OCI-LY7 (cell line): ENCODE results near the gene SIGLEC7. TPM values are rescaled to one million over a fixed set of nuclear protein-coding genes. Genes with fewer than 3 reads are reported as not detected.
A peak's percentile ranks its signal among the peaks of the same experiment; 100 is the strongest.

Experiments
- BruUV-seq: library from RNA; stranded (reverse); fragments of 400-500 nt; replicated peaks from 2 replicates; lab custom pipeline; 2021; lab: Mats Ljungman, UMichigan
- CTCF ChIA-PET: fragments of 300-600 bp; sonication (Branson Sonifier 250); formaldehyde crosslinking; loops from one replicate; lab custom pipeline; 2022; ENCODE audit warnings: antibody characterized with exemption; ENCODE audit not compliant: unreplicated experiment; lab: Charles Lee
- POLR2A ChIA-PET: fragments of 300-600 bp; sonication (Branson Sonifier 250); formaldehyde crosslinking; loops from one replicate; lab custom pipeline; 2022; ENCODE audit warnings: antibody characterized with exemption; lab: Charles Lee
- DNase-seq: peaks from one replicate; pipeline ENCODE4 v3.0.0-alpha.2; 2015; ENCODE audit warnings: low spot score
- H2AFZ ChIP-seq: fragments of 200-600 bp; sonication (generic), shearing (Covaris generic); 2 replicates; pipeline ENCODE4 v1.6.1; 2014; ENCODE audit warnings: mild to moderate bottlenecking, antibody characterized with exemption, low read length, moderate library complexity
- H3K27ac ChIP-seq: fragments of 200-600 bp; sonication (generic); 2 replicates; pipeline ENCODE4 v1.5.1; 2014; ENCODE audit warnings: mixed run types, low read depth, mild to moderate bottlenecking, moderate library complexity, low read length, inconsistent platforms; ENCODE audit not compliant: poor library complexity, severe bottlenecking
- H3K36me3 ChIP-seq: fragments of 200-600 bp; sonication (generic); 2 replicates; pipeline ENCODE4 v1.6.1; 2014; ENCODE audit warnings: mild to moderate bottlenecking, antibody characterized with exemption, low read length, moderate library complexity, mixed read lengths; ENCODE audit not compliant: insufficient read depth
- H3K4me1 ChIP-seq: fragments of 200-600 bp; sonication (generic); 2 replicates; pipeline ENCODE4 v1.5.1; 2014; ENCODE audit warnings: mild to moderate bottlenecking, low read length; ENCODE audit not compliant: insufficient read depth, poor library complexity, severe bottlenecking
- H3K4me2 ChIP-seq: fragments of 200-600 bp; sonication (generic); 2 replicates; pipeline ENCODE4 v1.6.1; 2014; ENCODE audit warnings: mild to moderate bottlenecking, low read length
- H3K4me3 ChIP-seq: fragments of 200-600 bp; sonication (generic); 2 replicates; pipeline ENCODE4 v1.5.1; 2014; ENCODE audit warnings: mild to moderate bottlenecking, low read depth, low read length; ENCODE audit not compliant: poor library complexity, severe bottlenecking
- H3K79me2 ChIP-seq: fragments of 200-600 bp; sonication (generic); 2 replicates; pipeline ENCODE4 v1.6.1; 2016; ENCODE audit warnings: low read depth, mild to moderate bottlenecking, low read length, moderate library complexity, mixed read lengths; ENCODE audit not compliant: insufficient read depth
- H3K9me2 ChIP-seq: fragments of 200-600 bp; sonication (generic); 2 replicates; pipeline ENCODE4 v1.6.1; 2016; ENCODE audit warnings: mild to moderate bottlenecking, low read length, mixed read lengths; ENCODE audit not compliant: insufficient read depth
- H3K9me3 ChIP-seq: fragments of 200-600 bp; sonication (generic); 2 replicates; pipeline ENCODE4 v1.6.1; 2014; ENCODE audit warnings: mild to moderate bottlenecking, mixed run types, low read length, mixed read lengths
- H4K20me1 ChIP-seq: fragments of 200-600 bp; sonication (generic); 2 replicates; pipeline ENCODE4 v1.6.1; 2014; ENCODE audit warnings: mild to moderate bottlenecking, antibody characterized with exemption, low read length, moderate library complexity, mixed read lengths; ENCODE audit not compliant: insufficient read depth
- EZH2phosphoT487 ChIP-seq: fragments of 200-600 bp; sonication (generic); IDR thresholded peaks from 2 replicates; pipeline ENCODE4 v1.6.1; 2018; ENCODE audit warnings: low read depth, borderline replicate concordance, mild to moderate bottlenecking, mixed run types, antibody characterized with exemption, low read length, moderate library complexity, mixed read lengths
- intact Hi-C: fragments of 100-400 bp; cut with micrococcal nuclease; formaldehyde crosslinking; loops from one replicate; pipeline ENCODE4 v1.10.0; 2022; ENCODE audit not compliant: unreplicated experiment
- total RNA-seq, 2 experiments: library from RNA; depleted of rRNA in 1 of 2; stranded (reverse); fragments of >200 nt in 1 of 2; shearing (Covaris generic) in 1 of 2; gene quantifications; 2 replicates each; pipeline ENCODE4 v1.2.3, GENCODE V29; 2014 to 2022
- TF ChIP-seq, protein P1 (sequence below): fragments of 200-600 bp; sonication (generic); conservative IDR thresholded peaks from 2 replicates; pipeline ENCODE4 v1.5.1; 2014; ENCODE audit warnings: mild to moderate bottlenecking, antibody characterized with exemption, low read length, moderate library complexity, mixed read lengths

Gene SIGLEC7
- total RNA-seq, 2 experiments from 2014 or later = not detected

DNA sequence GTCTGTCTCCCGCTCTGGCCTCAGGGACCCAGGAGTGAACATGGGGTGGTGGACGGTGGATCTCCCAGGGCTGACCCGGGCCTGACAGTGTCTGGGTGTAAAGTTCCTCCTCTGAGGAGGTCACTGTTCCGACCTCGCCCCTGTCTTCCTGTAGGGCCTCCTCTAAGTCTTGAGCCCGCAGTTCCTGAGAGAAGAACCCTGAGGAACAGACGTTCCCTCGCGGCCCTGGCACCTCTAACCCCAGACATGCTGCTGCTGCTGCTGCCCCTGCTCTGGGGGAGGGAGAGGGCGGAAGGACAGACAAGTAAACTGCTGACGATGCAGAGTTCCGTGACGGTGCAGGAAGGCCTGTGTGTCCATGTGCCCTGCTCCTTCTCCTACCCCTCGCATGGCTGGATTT is 17.4 kb upstream of the SIGLEC7 start, which contains the start of gene SIGLEC9:
SIGLEC9 (plus strand) TSS at position 178 of the 400 bp plus-strand sequence; CDS start at position 247, 69 bp downstream.
- intact Hi-C loops = no loop called here
- no peak within 1 kb of the TSS for H3K27ac ChIP-seq

DNA sequence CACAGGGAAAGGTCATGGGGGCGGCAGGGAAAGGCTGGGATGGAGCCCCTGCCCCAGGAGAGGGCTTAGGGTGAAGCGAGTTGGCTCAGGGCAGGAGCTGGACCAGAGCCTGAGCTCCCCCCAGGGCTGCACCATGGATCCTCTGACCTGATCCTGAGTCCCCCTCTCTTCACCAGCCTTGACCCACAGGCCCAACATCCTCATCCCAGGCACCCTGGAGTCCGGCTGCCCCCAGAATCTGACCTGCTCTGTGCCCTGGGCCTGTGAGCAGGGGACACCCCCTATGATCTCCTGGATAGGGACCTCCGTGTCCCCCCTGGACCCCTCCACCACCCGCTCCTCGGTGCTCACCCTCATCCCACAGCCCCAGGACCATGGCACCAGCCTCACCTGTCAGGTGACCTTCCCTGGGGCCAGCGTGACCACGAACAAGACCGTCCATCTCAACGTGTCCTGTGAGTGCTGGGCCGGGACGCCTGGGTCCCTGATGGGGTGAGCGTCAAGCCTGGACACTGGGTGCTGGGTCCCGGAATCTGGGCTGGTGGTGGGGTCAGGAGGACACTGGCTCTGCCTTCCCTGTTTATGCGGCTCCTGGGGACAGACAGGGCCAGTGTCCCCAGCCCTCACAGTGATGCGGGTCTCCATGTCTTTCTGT is 16.6 kb upstream of the SIGLEC7 start:
- no peak overlapping the region for H2AFZ ChIP-seq
- no peak overlapping the region for H3K4me2 ChIP-seq
- ChIA-PET POLR2A (no interaction called here), CTCF (no interaction called here)
- TF ChIP-seq, protein P1, sequence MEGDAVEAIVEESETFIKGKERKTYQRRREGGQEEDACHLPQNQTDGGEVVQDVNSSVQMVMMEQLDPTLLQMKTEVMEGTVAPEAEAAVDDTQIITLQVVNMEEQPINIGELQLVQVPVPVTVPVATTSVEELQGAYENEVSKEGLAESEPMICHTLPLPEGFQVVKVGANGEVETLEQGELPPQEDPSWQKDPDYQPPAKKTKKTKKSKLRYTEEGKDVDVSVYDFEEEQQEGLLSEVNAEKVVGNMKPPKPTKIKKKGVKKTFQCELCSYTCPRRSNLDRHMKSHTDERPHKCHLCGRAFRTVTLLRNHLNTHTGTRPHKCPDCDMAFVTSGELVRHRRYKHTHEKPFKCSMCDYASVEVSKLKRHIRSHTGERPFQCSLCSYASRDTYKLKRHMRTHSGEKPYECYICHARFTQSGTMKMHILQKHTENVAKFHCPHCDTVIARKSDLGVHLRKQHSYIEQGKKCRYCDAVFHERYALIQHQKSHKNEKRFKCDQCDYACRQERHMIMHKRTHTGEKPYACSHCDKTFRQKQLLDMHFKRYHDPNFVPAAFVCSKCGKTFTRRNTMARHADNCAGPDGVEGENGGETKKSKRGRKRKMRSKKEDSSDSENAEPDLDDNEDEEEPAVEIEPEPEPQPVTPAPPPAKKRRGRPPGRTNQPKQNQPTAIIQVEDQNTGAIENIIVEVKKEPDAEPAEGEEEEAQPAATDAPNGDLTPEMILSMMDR = no peak
- no peaks in the 10 kb centered on the region for H4K20me1 ChIP-seq
- H3K79me2 ChIP-seq = no peaks in the 10 kb centered on the region
- no peaks in the 10 kb centered on the region for H3K9me3 ChIP-seq
- H3K4me3 ChIP-seq = no peak overlapping the region
- no peaks in the 10 kb centered on the region for H3K36me3 ChIP-seq
- no peak for DNase-seq
- intact Hi-C loops = no loop called here
- no TSS peak for BruUV-seq
- H3K4me1 ChIP-seq = peaks cover 23% of the 10 kb centered on the region
- H3K27ac ChIP-seq = no peak overlapping the region
- no peaks in the 10 kb centered on the region for H3K9me2 ChIP-seq

More for the DNA sequence above, 17.4 kb upstream of the SIGLEC7 start, which contains the start of gene SIGLEC9:
- Histone ChIP-seq H3K4me3 (no peak within 1 kb of the TSS), H3K9me3 (no peaks in the 10 kb centered on the region), H2AFZ (peak within 1 kb of the TSS; percentile 9; the same call in 1 of the 2 replicates), H3K4me1 (peaks cover 23% of the 10 kb centered on the region), H3K4me2 (0 out of 2 replicates have a peak within 1 kb of the TSS, but pooled peaks have one; percentile 1), H3K9me2 (no peaks in the 10 kb centered on the region), H3K79me2 (no peaks in the 10 kb centered on the region), H3K36me3 (no peaks in the 10 kb centered on the region), H4K20me1 (no peaks in the 10 kb centered on the region)
- POLR2A ChIA-PET = no interaction called here
- CTCF ChIA-PET = no interaction called here
- TF ChIP-seq, protein P1 = no peak
- TF ChIP-seq EZH2phosphoT487 = no peak
- no peak for DNase-seq
- BruUV-seq = no TSS peak

DNA sequence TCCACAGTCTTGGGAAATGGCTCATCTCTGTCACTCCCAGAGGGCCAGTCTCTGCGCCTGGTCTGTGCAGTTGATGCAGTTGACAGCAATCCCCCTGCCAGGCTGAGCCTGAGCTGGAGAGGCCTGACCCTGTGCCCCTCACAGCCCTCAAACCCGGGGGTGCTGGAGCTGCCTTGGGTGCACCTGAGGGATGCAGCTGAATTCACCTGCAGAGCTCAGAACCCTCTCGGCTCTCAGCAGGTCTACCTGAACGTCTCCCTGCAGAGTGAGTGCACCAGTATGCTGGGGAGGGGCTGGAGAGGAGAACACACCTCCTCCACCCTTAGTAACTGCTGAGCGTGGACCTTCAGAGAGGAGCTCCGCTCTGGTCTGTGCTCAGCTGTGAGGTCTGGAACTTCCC is 15.1 kb upstream of the SIGLEC7 start:
- peaks cover 23% of the 10 kb centered on the region for H3K4me1 ChIP-seq
- no peaks in the 10 kb centered on the region for H3K9me3 ChIP-seq
- H3K4me3 ChIP-seq = no peak overlapping the region
- no peak for DNase-seq
- H2AFZ ChIP-seq = no peak overlapping the region
- H3K4me2 ChIP-seq = no peak overlapping the region
- no peaks in the 10 kb centered on the region for H4K20me1 ChIP-seq
- no peaks in the 10 kb centered on the region for H3K9me2 ChIP-seq
- no peaks in the 10 kb centered on the region for H3K79me2 ChIP-seq
- ChIA-PET CTCF (no interaction called here), POLR2A (interaction anchor here (0.6 kb wide), 1 partner anchor 1109 kb away, joined by 3 read pairs; no protein-coding TSS in a partner anchor)
- no peaks in the 10 kb centered on the region for H3K36me3 ChIP-seq
- TF ChIP-seq, protein P1 = no peak
- no peak for TF ChIP-seq EZH2phosphoT487
- no TSS peak for BruUV-seq
- intact Hi-C loops = no loop called here
- H3K27ac ChIP-seq = no peak overlapping the region
